ENCODE data around the gene RAD23A.

RAD23A gene

GRCh38 chr19:12959481-12959880 is 13.8 kb downstream of the RAD23A start:
- in situ Hi-C loops (cut with HindIII; ENCODE audit: low pct_ligation_motif_present, low sequenced_read_pairs) = no loop called here
- no peak for TF ChIP-seq CTCF (IDR thresholded peaks at IDR 0.05; ENCODE audit: low read depth, low read length, missing control alignments)
- Histone ChIP-seq H3K36me3 (replicated peaks) (peaks cover 2% of the 10 kb centered on the region), H3K27ac (no peak overlapping the region), H3K27me3 (replicated peaks) (no peaks in the 10 kb centered on the region), H3K4me3 (ENCODE audit: low read depth, low read length) (no peak overlapping the region)
- DNase-seq = no peak

DNA sequence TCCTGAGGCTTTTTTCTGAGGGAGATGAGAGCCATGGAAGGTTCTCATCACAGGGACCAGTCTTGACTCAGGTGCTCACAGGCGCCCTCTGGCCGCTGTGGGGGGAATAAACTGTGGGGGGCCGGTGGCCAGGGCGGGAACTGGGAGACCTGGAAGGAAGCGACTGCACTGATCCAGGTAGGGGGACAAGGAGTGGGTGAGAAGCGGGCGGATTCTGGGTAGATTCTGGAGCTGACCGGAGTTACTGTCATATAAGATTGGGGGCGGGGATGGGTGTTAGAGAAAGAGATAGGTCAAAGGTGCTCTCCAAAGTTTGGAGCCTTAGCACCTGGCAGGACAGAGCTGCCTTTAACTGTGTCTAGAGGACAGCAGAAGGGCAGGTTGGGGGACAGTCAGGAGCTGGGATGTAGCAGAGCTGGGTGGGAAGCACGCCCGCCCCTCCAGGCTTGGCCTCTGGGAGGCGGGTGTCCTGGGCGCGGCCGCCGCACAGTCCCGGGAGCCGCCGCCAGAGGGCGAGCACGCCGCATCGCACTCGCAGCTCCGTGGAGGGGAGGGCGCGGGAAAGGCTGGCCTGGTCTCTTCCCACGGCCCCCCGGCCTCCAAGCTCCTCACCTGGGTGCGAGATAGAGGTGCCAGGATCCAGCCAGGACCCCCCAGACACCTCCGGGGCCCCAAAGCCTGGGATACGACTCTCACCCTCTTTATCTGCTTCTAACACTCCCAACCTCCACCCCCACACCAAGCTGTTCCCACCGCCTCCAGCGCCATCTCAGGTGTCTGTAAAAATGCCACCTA is 19.6 kb downstream of the RAD23A start:
- Histone ChIP-seq H3K36me3 (replicated peaks) (no peaks in the 10 kb centered on the region), H3K4me3 (ENCODE audit: low read depth, low read length) (peak overlapping the region; percentile 53), H3K27ac (peak overlapping the region; percentile 44), H3K27me3 (replicated peaks) (no peaks in the 10 kb centered on the region)
- peak; percentile 88 for TF ChIP-seq CTCF (IDR thresholded peaks at IDR 0.05; ENCODE audit: low read depth, low read length, missing control alignments)
- in situ Hi-C loops (cut with HindIII; ENCODE audit: low pct_ligation_motif_present, low sequenced_read_pairs) = no loop called here
- DNase-seq = peak; percentile 64

DNA sequence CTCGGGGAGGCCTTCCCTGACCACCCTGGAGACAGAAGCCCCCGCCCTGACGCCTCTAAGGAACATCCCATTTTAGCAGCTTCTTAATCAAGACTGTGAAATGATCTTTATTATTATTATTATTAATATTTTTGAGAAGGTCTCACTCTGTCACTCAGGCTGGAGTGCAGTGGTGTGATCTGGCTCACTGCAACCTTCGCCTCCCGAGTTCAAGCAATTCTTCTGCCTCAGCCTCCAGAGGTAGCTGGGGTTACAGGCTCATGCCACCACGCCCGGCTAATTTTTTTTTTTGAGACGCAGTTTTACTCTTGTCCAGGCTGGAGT is 20.1 kb downstream of the RAD23A start:
- in situ Hi-C loops (cut with HindIII; ENCODE audit: low pct_ligation_motif_present, low sequenced_read_pairs) = no loop called here
- no peak for TF ChIP-seq CTCF (IDR thresholded peaks at IDR 0.05; ENCODE audit: low read depth, low read length, missing control alignments)
- Histone ChIP-seq H3K4me3 (ENCODE audit: low read depth, low read length) (no peak overlapping the region), H3K27me3 (replicated peaks) (no peaks in the 10 kb centered on the region), H3K27ac (peak overlapping the region; percentile 44), H3K36me3 (replicated peaks) (no peaks in the 10 kb centered on the region)
- DNase-seq = no peak

- H3K27me3 ChIP-seq (replicated peaks) = no peaks in the 10 kb centered on the region
- no peak for DNase-seq
- in situ Hi-C loops (cut with HindIII; ENCODE audit: low pct_ligation_motif_present, low sequenced_read_pairs) = no loop called here
- TF ChIP-seq CTCF (IDR thresholded peaks at IDR 0.05; ENCODE audit: low read depth, low read length, missing control alignments) = no peak
- no peaks in the 10 kb centered on the region for H3K36me3 ChIP-seq (replicated peaks)
- H3K27ac ChIP-seq = no peak overlapping the region
- H3K4me3 ChIP-seq (ENCODE audit: low read depth, low read length) = no peak overlapping the region
Measured at GRCh38 chr19:12967907-12968306, 22.2 kb downstream of the RAD23A start.

DNA sequence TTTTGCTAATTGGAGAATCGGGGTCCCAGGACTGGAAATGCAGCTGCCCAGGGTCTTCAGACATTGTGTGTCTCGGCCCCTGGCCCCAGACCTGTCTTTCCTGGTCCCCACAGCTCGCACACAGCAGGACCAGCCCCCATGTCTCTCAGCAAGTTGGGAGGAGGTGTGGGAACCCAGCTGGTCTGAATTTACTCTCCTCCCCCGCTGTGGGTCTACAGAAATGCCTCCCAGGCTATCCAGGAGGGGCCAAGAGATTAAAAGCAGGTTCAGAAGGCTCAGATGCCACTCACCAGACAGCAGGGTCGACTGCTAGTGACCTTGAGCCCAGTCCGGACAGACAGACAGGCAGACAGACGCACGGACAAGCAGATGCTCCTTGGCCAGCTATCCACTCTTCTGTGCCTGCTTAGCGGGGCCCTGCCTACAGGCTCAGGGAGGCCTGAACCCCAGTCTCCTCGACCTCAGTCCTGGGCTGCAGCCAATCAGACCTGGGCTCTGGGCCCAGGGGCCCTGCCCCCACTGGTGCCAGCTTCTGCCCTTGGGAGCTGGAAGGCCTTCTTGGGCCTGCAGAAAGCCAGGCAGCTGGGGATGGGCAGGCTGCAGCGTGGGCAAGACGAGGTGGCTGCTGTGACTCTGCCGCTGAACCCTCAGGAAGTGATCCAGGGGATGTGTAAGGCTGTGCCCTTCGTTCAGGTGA is 23.8 kb downstream of the RAD23A start, which contains the start of gene DAND5:
Gene DAND5, plus strand, starts transcription at position 285 of the 697 bp plus-strand sequence. Its CDS starts 85 bp downstream, at position 370.
- in situ Hi-C loops (cut with HindIII; ENCODE audit: low pct_ligation_motif_present, low sequenced_read_pairs) = no loop called here
- TF ChIP-seq CTCF (IDR thresholded peaks at IDR 0.05; ENCODE audit: low read depth, low read length, missing control alignments) = no peak

More for the DNA sequence above, 23.8 kb downstream of the RAD23A start, which contains the start of gene DAND5:
- no peaks in the 10 kb centered on the region for H3K36me3 ChIP-seq (replicated peaks)
- no peak within 1 kb of the TSS for H3K27ac ChIP-seq
- H3K27me3 ChIP-seq (replicated peaks) = no peaks in the 10 kb centered on the region
- H3K4me3 ChIP-seq (ENCODE audit: low read depth, low read length) = no peak within 1 kb of the TSS
- no peak for DNase-seq
